HepG2 (cell line): ENCODE results near the gene OTOP3. TPM values are rescaled to one million over a fixed set of nuclear protein-coding genes. Genes with fewer than 3 reads are reported as not detected.

Source experiments
- EED ChIP-seq: sonication (generic); formaldehyde crosslinking; IDR thresholded peaks from 2 replicates; pipeline ENCODE4 v1.5.0; 2020; ENCODE audit warnings: mild to moderate bottlenecking, missing genetic modification reagents
- HNRNPLL ChIP-seq: fragments of 200-400 bp; formaldehyde crosslinking; IDR thresholded peaks from 2 replicates; pipeline ENCODE4 v1.6.1; 2017; ENCODE audit warnings: mild to moderate bottlenecking, low read depth, low read length; ENCODE audit not compliant: poor library complexity, severe bottlenecking
- HOXA3 ChIP-seq: sonication (generic); formaldehyde crosslinking; IDR thresholded peaks from 2 replicates; pipeline ENCODE4 v1.5.0; 2020; ENCODE audit warnings: missing genetic modification reagents
- MAFF ChIP-seq: IDR thresholded peaks from 2 replicates; pipeline ENCODE4 v1.6.1; 2011; ENCODE audit warnings: low read depth, low read length, improper control_type of control experiment
- MIER2 ChIP-seq: IDR thresholded peaks from 2 replicates; pipeline ENCODE4 v1.6.1; 2016; ENCODE audit warnings: missing biosample characterization, missing genetic modification reagents
- NFATC3 ChIP-seq: sonication (generic); formaldehyde crosslinking; IDR thresholded peaks from 2 replicates; pipeline ENCODE4 v1.5.1; 2020; ENCODE audit warnings: mild to moderate bottlenecking, missing genetic modification reagents
- NFE2 ChIP-seq: sonication (generic); formaldehyde crosslinking; IDR thresholded peaks from 2 replicates; pipeline ENCODE4 v1.4.0; 2020; ENCODE audit warnings: missing genetic modification reagents
- RORA ChIP-seq: sonication (generic); formaldehyde crosslinking; IDR thresholded peaks from 2 replicates; pipeline ENCODE4 v1.5.0; 2020; ENCODE audit warnings: mild to moderate bottlenecking, missing genetic modification reagents, moderate library complexity
- SNAPC4 ChIP-seq: sonication (generic); formaldehyde crosslinking; IDR thresholded peaks from 2 replicates; pipeline ENCODE4 v1.4.0; 2020; ENCODE audit warnings: mild to moderate bottlenecking, missing genetic modification reagents
- SP2 ChIP-seq: sonication (generic); formaldehyde crosslinking; IDR thresholded peaks from 2 replicates; pipeline ENCODE4 v1.5.1; 2020; ENCODE audit warnings: mild to moderate bottlenecking, missing genetic modification reagents
- ZNF326 ChIP-seq: sonication (generic); formaldehyde crosslinking; IDR thresholded peaks from 2 replicates; pipeline ENCODE4 v1.4.0; 2020; ENCODE audit warnings: missing genetic modification reagents, borderline replicate concordance
- ZNF432 ChIP-seq: sonication (generic); formaldehyde crosslinking; IDR thresholded peaks from 2 replicates; pipeline ENCODE4 v1.5.0; 2020; ENCODE audit warnings: missing genetic modification reagents, mild to moderate bottlenecking, borderline replicate concordance
- ZNF597 ChIP-seq: sonication (generic); formaldehyde crosslinking; IDR thresholded peaks from 2 replicates; pipeline ENCODE4 v1.5.0; 2020; ENCODE audit warnings: missing genetic modification reagents
- polyA plus RNA-seq, 8 experiments: library from polyadenylated mRNA; depleted of rRNA in 3 of 8; stranded (reverse) in 7 of 8; unstranded in 1 of 8; fragments of >200 nt; fragmentation: Illumina TruSeq in 4 of 8; extraction: Trizol in 4 of 8; gene quantifications; 2 replicates each; pipeline versions ENCODE4 v1.2.1 to v1.2.3, GENCODE V29; 2011 to 2016; ENCODE audit warnings: low read depth in 4 of 8, missing spikeins in 1 of 8, mixed read lengths in 1 of 8; ENCODE audit not compliant: insufficient read depth in 1 of 8
- total RNA-seq, 5 experiments: library from RNA; depleted of rRNA; stranded (reverse); fragments of >200 nt; fragmentation: Illumina TruSeq; extraction: Trizol; gene quantifications; 2 replicates each; pipeline ENCODE4 v1.2.3, GENCODE V29; 2016; ENCODE audit warnings: low read depth in 1 of 5
- TF ChIP-seq, protein P1 (sequence below): sonication (generic); formaldehyde crosslinking; IDR thresholded peaks from 2 replicates; pipeline ENCODE4 v1.5.1; 2020; ENCODE audit warnings: missing genetic modification reagents, mild to moderate bottlenecking, borderline replicate concordance
- TF ChIP-seq, protein P2 (sequence below): IDR thresholded peaks from 2 replicates; pipeline ENCODE4 v1.6.1; 2016; ENCODE audit warnings: missing compliant biosample characterization, missing genetic modification reagents, borderline replicate concordance
- TF ChIP-seq, protein P3 (sequence below): sonication (generic); formaldehyde crosslinking; conservative IDR thresholded peaks from 2 replicates; pipeline ENCODE4 v1.8.0; 2022; ENCODE audit warnings: mild to moderate bottlenecking, moderate library complexity, missing genetic modification reagents

The OTOP3 gene
- total and polyA plus RNA-seq, 2 of the 13 experiments (the other 11 are each of a cell fraction or from before 2014, with no cell fraction given) = not detected

DNA sequence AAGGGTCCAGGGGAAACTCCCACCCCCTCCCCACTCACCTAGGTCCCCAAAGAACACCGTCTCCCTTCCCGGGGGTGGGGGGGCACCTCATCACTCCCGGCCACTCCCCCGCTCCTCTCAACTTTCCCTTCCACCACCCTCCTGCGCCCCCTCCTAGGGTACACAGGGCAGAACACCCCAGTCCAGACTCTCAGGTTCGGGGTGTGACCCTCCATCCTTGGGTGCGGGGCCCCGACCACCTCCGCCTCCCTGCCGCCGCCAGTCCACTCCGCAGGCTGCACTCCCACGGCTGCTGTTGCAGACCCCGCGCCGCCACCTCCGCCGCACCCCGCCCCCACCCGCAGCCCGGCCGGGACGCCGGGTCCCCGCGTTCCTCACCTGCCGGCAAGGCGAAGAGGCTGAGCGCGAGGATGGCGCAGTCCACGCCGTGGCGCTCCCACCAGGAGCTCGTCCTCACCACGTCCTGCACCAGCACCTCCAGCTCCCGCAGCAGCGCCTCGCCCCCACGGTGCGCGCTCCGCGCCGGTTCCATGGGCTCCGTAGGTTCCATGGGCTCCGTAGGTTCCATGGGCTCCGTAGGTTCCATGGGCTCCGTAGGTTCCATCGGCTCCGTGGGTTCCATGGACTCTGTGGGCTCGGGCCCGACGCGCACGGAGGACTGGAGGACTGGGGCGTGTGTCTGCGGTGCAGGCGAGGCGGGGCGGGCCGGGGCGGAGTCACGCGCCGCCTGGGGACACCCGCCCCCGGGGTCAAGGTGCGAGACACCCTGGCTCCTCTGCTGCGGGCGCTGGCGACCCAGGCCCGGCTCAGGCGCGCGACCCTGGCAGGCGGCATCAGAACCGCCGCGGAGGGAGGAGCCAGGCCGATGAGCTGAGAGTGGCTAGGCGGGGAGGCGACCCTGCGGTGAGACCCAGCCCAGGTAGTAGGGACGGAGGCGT lies 42.5 kb upstream of the OTOP3 start, which contains the start of gene FADS6 (continued):
- TF ChIP-seq, protein P1, sequence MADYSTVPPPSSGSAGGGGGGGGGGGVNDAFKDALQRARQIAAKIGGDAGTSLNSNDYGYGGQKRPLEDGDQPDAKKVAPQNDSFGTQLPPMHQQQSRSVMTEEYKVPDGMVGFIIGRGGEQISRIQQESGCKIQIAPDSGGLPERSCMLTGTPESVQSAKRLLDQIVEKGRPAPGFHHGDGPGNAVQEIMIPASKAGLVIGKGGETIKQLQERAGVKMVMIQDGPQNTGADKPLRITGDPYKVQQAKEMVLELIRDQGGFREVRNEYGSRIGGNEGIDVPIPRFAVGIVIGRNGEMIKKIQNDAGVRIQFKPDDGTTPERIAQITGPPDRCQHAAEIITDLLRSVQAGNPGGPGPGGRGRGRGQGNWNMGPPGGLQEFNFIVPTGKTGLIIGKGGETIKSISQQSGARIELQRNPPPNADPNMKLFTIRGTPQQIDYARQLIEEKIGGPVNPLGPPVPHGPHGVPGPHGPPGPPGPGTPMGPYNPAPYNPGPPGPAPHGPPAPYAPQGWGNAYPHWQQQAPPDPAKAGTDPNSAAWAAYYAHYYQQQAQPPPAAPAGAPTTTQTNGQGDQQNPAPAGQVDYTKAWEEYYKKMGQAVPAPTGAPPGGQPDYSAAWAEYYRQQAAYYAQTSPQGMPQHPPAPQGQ = no peak
- TF ChIP-seq ZNF432 (CRISPR knock-in tag) = no peak
- no peak for TF ChIP-seq RORA
- TF ChIP-seq, protein P2, sequence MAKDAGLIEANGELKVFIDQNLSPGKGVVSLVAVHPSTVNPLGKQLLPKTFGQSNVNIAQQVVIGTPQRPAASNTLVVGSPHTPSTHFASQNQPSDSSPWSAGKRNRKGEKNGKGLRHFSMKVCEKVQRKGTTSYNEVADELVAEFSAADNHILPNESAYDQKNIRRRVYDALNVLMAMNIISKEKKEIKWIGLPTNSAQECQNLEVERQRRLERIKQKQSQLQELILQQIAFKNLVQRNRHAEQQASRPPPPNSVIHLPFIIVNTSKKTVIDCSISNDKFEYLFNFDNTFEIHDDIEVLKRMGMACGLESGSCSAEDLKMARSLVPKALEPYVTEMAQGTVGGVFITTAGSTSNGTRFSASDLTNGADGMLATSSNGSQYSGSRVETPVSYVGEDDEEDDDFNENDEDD = no peak
- TF ChIP-seq MAFF = no peak
- no peak for TF ChIP-seq SNAPC4 (CRISPR knock-in tag)
- no peak for TF ChIP-seq EED (CRISPR knock-in tag)
- no peak for TF ChIP-seq NFATC3
- no peak for TF ChIP-seq ZNF326 (CRISPR knock-in tag)
- no peak for TF ChIP-seq MIER2
- TF ChIP-seq SP2 = no peak
- peak; percentile 45; the same call in 1 of the 2 replicates for TF ChIP-seq HOXA3 (CRISPR knock-in tag)
- TF ChIP-seq NFE2 (CRISPR knock-in tag) = no peak
- TF ChIP-seq, protein P3, sequence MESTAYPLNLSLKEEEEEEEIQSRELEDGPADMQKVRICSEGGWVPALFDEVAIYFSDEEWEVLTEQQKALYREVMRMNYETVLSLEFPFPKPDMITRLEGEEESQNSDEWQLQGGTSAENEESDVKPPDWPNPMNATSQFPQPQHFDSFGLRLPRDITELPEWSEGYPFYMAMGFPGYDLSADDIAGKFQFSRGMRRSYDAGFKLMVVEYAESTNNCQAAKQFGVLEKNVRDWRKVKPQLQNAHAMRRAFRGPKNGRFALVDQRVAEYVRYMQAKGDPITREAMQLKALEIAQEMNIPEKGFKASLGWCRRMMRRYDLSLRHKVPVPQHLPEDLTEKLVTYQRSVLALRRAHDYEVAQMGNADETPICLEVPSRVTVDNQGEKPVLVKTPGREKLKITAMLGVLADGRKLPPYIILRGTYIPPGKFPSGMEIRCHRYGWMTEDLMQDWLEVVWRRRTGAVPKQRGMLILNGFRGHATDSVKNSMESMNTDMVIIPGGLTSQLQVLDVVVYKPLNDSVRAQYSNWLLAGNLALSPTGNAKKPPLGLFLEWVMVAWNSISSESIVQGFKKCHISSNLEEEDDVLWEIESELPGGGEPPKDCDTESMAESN (CRISPR knock-in tag) = no peak
- peak; percentile 17 for TF ChIP-seq HNRNPLL
- no peak for TF ChIP-seq ZNF597 (CRISPR knock-in tag)
